Uterus (tissue), 2 donors: ENCODE measurements around the gene CELF2.

ENCODE experiments used
- POLR2A ChIP-seq, 2 donors: fragments of 450-650 bp; IDR thresholded peaks; one replicate each; pipeline ENCODE4 v1.6.1; 2016; ENCODE audit warnings: antibody characterized with exemption in 2 of 2, mild to moderate bottlenecking in 1 of 2, moderate library complexity in 1 of 2
- TF ChIP-seq, protein P1 (sequence below), 4 experiments: fragments of 200-600 bp in 2 of 4; fragments of 450-650 bp in 2 of 4; sonication (generic) in 2 of 4; IDR thresholded peaks; one replicate each; pipeline ENCODE4 v1.5.1; 2016 to 2019; ENCODE audit warnings: antibody characterized with exemption in 4 of 4, mild to moderate bottlenecking in 2 of 4, moderate library complexity in 1 of 4

DNA sequence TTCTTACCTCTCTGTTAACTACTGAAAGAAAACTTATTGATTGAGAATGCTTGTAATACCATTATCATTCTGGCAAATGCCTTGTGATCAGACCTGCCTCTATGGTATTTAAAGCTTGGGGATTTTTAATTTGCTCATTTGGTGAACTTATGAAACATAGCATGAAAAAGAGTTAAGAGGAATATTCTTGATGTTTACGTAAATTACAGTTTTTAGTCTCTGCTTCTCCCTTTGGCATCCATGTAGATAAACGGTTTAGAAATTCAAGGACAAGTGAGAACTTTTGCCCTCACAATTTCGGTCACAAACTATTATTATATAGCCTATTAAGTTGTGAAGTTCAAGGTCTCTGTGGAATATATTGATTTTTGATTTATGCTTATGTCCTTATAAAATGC, 11.2 kb upstream of the CELF2 start:
- TF ChIP-seq, protein P1, sequence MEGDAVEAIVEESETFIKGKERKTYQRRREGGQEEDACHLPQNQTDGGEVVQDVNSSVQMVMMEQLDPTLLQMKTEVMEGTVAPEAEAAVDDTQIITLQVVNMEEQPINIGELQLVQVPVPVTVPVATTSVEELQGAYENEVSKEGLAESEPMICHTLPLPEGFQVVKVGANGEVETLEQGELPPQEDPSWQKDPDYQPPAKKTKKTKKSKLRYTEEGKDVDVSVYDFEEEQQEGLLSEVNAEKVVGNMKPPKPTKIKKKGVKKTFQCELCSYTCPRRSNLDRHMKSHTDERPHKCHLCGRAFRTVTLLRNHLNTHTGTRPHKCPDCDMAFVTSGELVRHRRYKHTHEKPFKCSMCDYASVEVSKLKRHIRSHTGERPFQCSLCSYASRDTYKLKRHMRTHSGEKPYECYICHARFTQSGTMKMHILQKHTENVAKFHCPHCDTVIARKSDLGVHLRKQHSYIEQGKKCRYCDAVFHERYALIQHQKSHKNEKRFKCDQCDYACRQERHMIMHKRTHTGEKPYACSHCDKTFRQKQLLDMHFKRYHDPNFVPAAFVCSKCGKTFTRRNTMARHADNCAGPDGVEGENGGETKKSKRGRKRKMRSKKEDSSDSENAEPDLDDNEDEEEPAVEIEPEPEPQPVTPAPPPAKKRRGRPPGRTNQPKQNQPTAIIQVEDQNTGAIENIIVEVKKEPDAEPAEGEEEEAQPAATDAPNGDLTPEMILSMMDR (IDR thresholded peaks at IDR 0.05): no peak
- TF ChIP-seq POLR2A (IDR thresholded peaks at IDR 0.05): no peak
